ENCODE measurements around the gene FOXL3.
"Not testable (repeated sequence)": the region's sequence is repeated elsewhere in the genome, so short reads cannot be mapped to it uniquely, and the experiment has no call there.

The FOXL3 gene

DNA sequence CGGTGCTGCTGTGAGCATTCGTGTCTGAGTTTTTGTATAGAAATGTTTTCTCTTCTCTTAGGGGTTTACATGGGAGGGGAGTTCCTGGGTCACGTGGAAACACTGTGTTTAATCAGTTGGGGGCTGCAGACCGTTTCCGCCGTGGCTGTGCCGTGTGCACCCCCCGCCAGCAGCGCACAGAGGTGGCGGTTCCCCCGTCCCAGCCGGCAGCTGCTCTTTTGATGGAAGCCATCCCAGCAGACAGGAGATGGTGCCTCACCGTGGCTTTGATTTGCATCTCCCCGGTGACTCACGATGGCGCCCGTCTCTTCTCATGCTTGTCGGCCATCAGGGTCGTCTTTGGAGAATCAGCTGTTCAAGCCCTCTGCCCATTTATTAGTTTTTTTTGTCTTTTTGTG, 34.9 kb upstream of the FOXL3 start:
- no peak for DNase-seq (ENCODE audit: low read depth)

DNA sequence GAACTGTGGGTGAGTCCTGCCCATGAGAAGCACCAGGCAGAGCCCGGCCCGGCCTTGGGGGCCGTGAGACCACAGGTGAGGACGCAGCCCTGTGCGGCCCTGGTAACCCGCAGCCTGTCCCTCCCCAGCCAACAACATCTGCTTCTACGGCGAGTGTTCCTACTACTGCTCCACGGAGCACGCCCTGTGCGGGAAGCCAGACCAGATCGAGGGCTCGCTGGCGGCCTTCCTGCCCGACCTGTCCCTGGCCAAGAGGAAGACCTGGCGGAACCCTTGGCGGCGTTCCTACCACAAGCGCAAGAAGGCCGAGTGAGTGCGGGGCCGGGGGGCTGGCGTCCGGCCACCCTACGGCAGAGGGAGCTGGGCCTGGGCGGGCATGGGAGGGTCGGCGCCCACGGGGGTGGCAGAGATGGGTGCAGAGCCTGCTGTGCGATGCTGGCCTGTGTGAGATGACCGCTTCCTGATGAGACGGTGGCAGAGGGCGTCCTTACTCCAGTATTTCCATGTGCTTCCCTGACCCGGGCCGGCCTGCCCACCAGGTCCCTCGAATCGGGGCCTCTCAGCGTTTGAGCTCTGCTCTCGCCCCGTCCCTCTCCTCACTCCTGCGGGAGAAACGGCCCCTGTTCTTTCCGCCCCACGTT, 34.1 kb upstream of the FOXL3 start:
- no peak for DNase-seq (ENCODE audit: low read depth)

DNA sequence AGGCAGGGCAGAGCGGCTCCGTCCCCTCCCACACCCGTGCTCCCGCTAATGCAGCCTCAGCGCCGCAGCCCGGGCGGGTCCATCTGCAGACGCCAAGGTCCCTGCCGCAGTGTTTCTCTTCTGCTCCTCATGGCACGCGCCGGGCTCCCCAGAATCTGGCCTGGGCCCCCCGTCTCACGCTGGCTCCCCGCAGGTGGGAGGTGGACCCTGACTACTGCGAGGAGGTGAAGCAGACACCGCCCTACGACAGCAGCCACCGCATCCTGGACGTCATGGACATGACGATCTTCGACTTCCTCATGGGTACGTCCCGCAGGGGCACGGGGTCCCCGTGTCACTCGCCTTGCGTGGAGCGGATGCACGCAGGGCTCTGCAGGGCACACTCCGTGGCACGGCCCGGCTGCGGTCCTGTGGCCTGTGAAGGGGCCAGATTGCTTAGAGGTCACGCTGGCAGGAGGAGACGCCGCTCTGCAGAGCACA, 33.5 kb upstream of the FOXL3 start:
- DNase-seq (ENCODE audit: low read depth), result no peak

- no peak for DNase-seq (ENCODE audit: low read depth)
Observed at GRCh38 chr7:256981-257646, 32.9 kb upstream of the FOXL3 start.

DNA sequence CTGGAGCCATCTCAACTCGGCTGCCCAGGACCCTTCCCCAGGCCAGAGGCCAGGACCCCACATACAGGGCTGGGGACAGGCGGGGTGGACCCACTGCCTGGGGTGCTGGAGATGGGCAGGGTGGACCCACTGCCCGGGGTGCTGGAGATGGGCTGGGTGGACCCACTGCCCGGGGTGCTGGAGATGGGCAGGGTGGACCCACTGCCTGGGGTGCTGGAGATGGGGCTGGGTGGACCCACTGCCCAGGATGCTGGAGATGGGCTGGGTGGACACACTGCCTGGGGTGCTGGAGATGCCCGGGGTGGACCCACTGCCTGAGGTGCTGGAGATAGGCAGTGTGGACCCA, 32.4 kb upstream of the FOXL3 start:
- DNase-seq (ENCODE audit: low read depth), result no peak

DNA sequence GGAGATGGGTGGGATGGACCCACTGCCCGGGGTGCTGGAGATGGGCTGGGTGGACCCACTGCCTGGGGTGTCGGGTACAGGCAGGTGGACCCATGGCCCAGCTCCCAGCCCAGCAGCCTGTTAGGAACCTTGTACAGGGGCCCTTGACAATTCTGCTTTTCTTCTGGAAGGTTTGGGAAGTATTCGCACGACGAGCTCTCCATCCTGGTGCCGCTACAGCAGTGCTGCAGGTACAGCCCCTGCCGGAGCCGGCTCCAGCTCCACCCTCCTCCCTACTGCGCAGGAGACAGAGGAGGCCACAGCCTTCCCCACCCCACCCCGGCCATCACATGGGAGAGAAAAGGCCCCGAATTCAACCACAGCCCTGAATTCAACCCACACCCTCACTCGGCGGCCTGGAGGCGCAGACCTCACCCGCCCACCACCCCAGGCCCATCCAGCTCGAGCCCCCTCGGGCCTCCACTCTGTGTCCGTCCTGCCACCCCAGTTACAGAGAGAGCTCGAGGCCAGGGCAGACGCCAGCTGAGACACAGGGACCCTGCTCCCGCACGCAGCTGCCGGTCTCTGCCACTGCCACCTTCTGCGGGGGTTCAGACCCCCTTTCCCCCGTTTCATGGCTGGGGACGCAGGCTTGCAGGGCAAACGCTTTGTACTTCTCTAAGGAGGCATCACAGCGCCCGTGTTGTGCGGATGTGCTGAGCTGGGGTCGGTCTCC, 31.3 kb upstream of the FOXL3 start:
- no peak for DNase-seq (ENCODE audit: low read depth)

DNA sequence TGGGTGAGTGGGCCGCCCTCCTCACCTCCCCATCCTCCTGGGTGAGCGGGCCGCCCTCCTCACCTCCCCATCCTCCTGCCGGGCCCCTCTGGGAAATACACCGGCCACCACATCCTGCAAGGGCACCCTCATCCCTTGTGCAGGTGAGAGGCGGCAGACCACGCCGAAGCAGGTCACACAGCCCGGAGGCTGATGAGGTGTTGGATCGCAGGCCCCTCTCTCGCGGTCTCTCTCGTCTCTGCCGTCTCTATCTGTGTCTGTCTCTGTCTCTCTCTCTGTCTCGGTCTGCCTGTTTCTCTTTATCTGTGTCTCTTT, 30.8 kb upstream of the FOXL3 start:
- DNase-seq (ENCODE audit: low read depth), result no peak

DNA sequence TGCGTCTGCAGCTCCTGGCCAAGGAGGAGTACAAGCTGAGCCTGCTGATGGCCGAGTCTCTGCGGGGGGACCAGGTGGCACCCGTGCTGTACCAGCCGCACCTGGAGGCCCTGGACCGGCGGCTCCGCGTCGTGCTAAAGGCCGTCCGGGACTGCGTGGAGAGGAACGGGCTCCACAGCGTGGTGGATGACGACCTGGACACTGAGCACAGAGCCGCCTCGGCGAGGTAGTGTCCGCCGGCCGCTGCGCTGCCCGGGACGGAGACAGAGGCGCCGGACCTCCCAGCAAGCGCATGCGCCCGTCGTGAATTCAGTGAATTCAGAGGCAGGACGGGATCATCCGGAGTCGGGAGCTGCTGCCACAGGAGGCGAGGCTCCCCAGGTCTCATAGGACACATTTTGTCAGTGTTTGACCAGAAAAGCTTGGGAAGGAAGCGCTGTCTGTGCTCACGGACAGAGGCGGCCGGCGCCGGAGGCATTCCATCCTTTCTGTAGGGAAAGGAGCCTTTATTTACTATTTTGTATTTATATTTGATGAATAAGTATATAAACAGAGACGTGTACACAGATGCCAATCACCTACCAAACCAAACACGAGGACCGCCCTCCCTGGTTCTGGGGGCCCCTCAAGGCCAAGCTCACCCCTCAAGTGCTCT, 30.1 kb upstream of the FOXL3 start:
- no peak for DNase-seq (ENCODE audit: low read depth)

- no peak for DNase-seq (ENCODE audit: low read depth)
Observed at GRCh38 chr7:260441-261281, 29.3 kb upstream of the FOXL3 start.

DNA sequence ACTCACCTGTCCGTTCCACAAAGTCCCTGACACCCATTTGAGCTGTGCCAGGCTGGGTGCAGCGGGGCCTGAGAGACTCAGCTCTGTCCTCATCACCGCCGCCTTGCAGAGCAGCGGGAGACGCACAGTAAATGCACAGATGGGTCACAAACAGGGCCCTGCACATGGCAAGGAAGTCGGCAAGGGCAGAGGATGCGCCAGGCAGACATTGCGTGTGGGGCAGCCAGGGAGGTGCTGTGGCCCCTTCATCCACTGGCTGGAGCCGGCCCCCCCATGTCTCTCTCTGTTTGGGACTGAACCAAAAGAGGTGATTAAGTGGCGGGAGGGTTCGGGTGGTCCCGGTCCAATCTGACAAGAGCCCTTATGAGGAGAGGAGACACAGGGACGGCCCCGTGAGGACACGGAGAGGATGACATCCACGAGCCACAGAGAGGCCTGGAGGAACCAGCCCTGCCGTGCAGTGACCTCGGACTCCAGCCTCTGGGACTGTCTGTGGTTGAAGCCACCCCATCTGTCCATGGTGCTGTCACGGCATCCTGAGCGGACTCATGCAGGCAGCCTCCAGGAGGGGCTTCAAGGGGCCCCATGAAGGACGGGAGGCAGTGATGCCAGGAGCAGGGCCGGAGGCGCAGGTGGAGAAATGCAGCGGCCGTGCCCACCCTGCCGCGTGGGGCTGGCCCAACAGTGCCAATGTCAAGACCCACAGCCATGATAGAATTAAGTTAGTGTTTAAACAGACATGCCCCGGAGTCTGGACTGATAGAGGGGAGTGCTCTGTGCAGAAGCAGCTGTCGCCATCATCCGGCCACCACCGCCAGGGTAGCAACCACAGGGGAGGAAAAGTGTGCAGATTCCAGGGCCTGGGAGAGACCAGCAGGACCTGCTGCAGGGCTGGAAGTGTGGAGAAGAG, 28.4 kb upstream of the FOXL3 start:
- DNase-seq (ENCODE audit: low read depth), result no peak

GRCh38 chr7:262251-262572, 27.8 kb upstream of the FOXL3 start:
- DNase-seq (ENCODE audit: low read depth), result no peak

- DNase-seq (ENCODE audit: low read depth), result peak; percentile 36
Observed at GRCh38 chr7:262631-263311, 27.2 kb upstream of the FOXL3 start.

DNA sequence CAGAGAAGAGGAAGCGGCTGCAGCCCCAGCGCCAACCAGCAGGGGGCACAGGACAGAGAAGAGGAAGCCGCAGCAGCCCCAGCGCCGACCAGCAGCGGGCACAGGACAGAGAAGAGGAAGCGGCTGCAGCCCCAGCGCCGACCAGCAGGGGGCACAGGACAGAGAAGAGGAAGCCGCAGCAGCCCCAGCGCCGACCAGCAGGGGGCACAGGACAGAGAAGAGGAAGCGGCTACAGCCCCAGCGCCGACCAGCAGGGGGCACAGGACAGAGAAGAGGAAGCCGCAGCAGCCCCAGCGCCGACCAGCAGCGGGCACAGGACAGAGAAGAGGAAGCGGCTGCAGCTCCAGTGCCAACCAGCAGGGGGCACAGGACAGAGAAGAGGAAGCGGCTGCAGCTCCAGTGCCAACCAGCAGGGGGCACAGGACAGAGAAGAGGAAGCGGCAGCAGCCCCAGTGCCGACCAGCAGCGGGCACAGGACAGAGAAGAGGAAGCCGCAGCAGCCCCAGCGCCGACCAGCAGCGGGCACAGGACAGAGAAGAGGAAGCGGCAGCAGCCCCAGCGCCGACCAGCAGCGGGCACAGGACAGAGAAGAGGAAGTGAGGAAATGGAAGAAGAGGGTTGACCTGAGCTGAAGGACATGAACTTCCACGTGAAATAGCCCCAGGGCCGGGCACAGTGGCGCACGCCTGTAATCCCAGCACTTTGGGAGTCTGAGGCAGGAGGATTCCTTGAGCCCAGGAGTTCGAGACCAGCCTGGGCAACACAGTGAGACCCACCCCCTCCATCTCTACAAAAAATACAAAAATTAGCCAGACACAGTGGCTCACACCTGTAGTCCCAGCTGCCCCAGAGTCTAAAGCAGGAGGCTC, 26.3 kb upstream of the FOXL3 start:
- not testable (repeated sequence) for DNase-seq (ENCODE audit: low read depth)

- DNase-seq (ENCODE audit: low read depth), result no peak
Observed at GRCh38 chr7:264541-265191, 25.3 kb upstream of the FOXL3 start.

DNA sequence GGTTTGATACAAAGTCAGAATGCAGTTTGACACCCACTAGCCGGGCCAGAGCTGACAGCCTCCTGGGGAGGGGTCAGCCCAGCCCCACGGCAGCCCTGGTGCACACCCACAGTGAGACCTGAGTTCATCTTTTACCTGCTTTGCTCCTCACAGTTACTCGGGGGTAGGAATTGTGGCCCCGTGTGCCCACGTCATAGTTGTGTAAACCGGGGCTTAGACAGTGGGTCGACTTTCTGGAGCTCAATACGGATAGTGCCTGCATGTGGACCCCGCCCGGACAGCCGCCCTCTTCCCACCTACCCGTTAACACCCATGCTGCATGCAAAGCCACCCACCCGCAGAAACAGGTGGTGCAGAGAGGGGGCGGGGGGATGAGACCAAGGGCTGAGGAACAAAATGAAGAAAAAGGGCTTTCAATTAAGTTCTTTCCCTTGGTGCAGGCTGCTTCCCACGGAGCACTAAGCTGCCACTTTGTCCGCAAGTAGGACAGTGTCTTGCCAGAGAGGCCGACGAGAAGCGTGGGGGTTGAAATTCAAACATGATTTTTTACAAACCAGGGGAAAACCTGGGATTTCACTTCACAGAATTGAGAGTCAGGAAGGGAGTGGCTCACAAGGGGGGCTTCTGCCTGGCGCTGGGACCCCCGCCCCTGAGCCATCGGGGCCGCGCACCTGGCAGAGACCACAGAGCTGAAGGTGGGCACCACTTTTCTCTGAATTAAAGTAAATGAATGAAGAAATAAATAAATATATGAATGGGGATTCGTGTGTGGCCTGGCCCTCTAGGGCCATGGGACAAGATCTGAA, 24.6 kb upstream of the FOXL3 start:
- DNase-seq (ENCODE audit: low read depth), result no peak

DNA sequence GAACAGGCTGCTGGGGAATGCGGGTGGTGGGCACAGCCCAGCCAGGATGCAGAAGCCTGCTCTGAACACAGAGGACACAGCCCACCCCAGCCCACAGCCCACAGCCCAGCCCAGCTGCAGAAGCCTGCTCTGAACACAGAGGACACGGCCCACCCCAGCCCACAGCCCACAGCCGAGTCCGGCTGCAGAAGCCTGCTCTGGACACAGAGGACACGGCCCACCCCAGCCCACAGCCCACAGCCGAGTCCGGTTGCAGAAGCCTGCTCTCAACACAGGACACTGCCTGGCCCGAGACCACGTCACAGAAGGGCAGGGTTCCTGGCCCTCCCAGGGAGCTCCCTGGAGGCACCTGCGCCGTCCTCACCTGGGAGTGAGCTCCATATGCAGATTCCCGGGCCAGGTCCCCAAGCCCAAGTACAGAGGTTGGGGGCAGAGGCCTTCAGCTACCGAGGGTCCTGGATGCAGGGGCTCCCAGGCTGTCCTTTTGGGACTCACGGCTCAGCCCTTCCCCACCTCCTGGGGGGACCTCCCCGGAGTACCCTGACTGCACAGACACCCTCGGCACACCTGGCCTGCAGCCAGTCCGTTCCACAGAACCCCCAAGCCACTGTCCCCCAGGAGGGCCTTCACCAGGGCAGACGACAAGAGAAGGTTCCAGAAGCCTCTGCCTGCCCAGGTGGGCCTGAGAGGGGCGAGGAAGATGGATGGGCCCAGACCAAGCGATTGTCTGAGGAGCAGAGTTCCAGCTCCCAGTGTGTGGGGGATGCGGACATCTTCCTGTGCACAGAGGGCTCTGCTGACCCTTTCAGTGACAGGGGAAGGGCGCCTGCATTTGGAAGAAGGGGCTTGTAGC, 23.7 kb upstream of the FOXL3 start:
- DNase-seq (ENCODE audit: low read depth), result no peak
